Osteoblast (primary cell): ENCODE measurements around the gene INMT. TPM values are rescaled to one million over a fixed set of nuclear protein-coding genes. Genes with fewer than 3 reads are reported as not detected.
A peak's percentile ranks its signal among the peaks of the same experiment; 100 is the strongest.

ENCODE experiments used
- DNase-seq: peaks from one replicate; pipeline ENCODE4 v3.0.0; 2011; ENCODE audit warnings: low spot score, mixed read lengths; ENCODE audit not compliant: insufficient read length; ENCODE audit errors: missing footprints
- H2AFZ ChIP-seq: 2 replicates; pipeline ENCODE4 v1.6.0; 2011; ENCODE audit warnings: mild to moderate bottlenecking, low read length
- H3K27ac ChIP-seq: 2 replicates; pipeline ENCODE4 v1.5.1; 2011; ENCODE audit warnings: mild to moderate bottlenecking, low read depth, low read length, moderate library complexity
- H3K27me3 ChIP-seq: 2 replicates; pipeline ENCODE4 v1.6.0; 2012; ENCODE audit warnings: mild to moderate bottlenecking, control low read depth, inconsistent platforms, low read length, moderate library complexity; ENCODE audit not compliant: insufficient read depth
- H3K36me3 ChIP-seq: 2 replicates; pipeline ENCODE4 v1.5.1; 2011; ENCODE audit warnings: mild to moderate bottlenecking, low read length, control low read depth, moderate library complexity; ENCODE audit not compliant: insufficient read depth
- H3K4me1 ChIP-seq: 2 replicates; pipeline ENCODE4 v1.5.1; 2011; ENCODE audit warnings: mild to moderate bottlenecking, low read length, control low read depth, moderate library complexity; ENCODE audit not compliant: insufficient read depth
- H3K4me2 ChIP-seq: 2 replicates; pipeline ENCODE4 v1.6.0; 2011; ENCODE audit warnings: mild to moderate bottlenecking, low read length; ENCODE audit not compliant: insufficient read depth
- H3K4me3 ChIP-seq: fragments of 200-600 bp; sonication (generic); 3 replicates; pipeline ENCODE4 v1.5.1; 2012; ENCODE audit warnings: mild to moderate bottlenecking, low read length, inconsistent platforms; ENCODE audit not compliant: insufficient read depth
- H3K79me2 ChIP-seq: 2 replicates; pipeline ENCODE4 v1.6.0; 2012; ENCODE audit warnings: mild to moderate bottlenecking, low read length, control low read depth, inconsistent platforms; ENCODE audit not compliant: insufficient read depth
- H3K9me3 ChIP-seq: 2 replicates; pipeline ENCODE4 v1.5.1; 2011; ENCODE audit warnings: low read depth, low read length, control low read depth
- H4K20me1 ChIP-seq: 2 replicates; pipeline ENCODE4 v1.6.0; 2012; ENCODE audit warnings: mild to moderate bottlenecking, low read length, control low read depth; ENCODE audit not compliant: insufficient read depth
- total RNA-seq: library from RNA; depleted of rRNA; stranded (reverse); fragments of >200 nt; gene quantifications from 2 replicates; pipeline ENCODE4 v1.2.3, GENCODE V29; 2012
- TF ChIP-seq, protein P1 (sequence below): IDR thresholded peaks from 2 replicates; pipeline ENCODE4 v1.5.1; 2011; ENCODE audit warnings: mild to moderate bottlenecking, low read depth, low read length, moderate library complexity; ENCODE audit errors: extremely low read depth

Gene INMT
- total RNA-seq, 1 donor, result 0.72 TPM

DNA sequence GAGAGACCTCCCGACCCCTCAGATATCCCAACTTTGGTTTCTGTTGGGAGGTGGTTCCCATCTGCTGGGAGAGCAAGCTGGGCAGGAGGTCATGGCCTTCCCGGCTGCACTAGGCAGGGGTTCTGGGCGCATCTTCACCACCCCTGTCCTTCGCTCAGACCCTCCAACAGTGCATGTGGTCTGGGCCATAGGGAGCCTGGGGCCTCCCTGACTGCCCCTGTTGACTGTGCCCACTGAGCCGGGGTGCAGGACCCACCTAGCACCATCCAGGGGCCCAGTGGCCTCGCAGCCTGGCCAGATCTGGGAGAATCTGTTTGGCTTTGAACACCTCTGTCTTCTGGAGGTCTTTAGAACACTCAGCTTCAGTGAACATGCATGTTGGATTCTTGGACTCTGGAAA, 18.7 kb upstream of the INMT start:
- H3K4me2 ChIP-seq, result no peak overlapping the region
- H4K20me1 ChIP-seq, result no peaks in the 10 kb centered on the region
- no peak overlapping the region for H2AFZ ChIP-seq
- H3K36me3 ChIP-seq, result no peaks in the 10 kb centered on the region
- no peaks in the 10 kb centered on the region for H3K4me1 ChIP-seq
- DNase-seq, result no peak
- peaks cover 47% of the 10 kb centered on the region for H3K27me3 ChIP-seq
- TF ChIP-seq, protein P1, sequence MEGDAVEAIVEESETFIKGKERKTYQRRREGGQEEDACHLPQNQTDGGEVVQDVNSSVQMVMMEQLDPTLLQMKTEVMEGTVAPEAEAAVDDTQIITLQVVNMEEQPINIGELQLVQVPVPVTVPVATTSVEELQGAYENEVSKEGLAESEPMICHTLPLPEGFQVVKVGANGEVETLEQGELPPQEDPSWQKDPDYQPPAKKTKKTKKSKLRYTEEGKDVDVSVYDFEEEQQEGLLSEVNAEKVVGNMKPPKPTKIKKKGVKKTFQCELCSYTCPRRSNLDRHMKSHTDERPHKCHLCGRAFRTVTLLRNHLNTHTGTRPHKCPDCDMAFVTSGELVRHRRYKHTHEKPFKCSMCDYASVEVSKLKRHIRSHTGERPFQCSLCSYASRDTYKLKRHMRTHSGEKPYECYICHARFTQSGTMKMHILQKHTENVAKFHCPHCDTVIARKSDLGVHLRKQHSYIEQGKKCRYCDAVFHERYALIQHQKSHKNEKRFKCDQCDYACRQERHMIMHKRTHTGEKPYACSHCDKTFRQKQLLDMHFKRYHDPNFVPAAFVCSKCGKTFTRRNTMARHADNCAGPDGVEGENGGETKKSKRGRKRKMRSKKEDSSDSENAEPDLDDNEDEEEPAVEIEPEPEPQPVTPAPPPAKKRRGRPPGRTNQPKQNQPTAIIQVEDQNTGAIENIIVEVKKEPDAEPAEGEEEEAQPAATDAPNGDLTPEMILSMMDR, result no peak
- H3K4me3 ChIP-seq, result no peak overlapping the region
- no peaks in the 10 kb centered on the region for H3K79me2 ChIP-seq
- H3K27ac ChIP-seq, result no peak overlapping the region
- no peaks in the 10 kb centered on the region for H3K9me3 ChIP-seq

GRCh38 chr7:30733691-30734090, 18.2 kb upstream of the INMT start:
- Histone ChIP-seq H4K20me1 (no peaks in the 10 kb centered on the region), H2AFZ (no peak overlapping the region), H3K79me2 (no peaks in the 10 kb centered on the region), H3K27me3 (peaks cover 48% of the 10 kb centered on the region), H3K9me3 (no peaks in the 10 kb centered on the region), H3K4me3 (no peak overlapping the region), H3K27ac (no peak overlapping the region), H3K4me1 (no peaks in the 10 kb centered on the region), H3K4me2 (no peak overlapping the region), H3K36me3 (no peaks in the 10 kb centered on the region)
- TF ChIP-seq, protein P1, result no peak
- DNase-seq, result peak; percentile 61

GRCh38 chr7:30734497-30734896, 17.4 kb upstream of the INMT start:
- Histone ChIP-seq H2AFZ (no peak overlapping the region), H3K4me2 (no peak overlapping the region), H3K9me3 (no peaks in the 10 kb centered on the region), H3K36me3 (no peaks in the 10 kb centered on the region), H3K4me3 (no peak overlapping the region), H3K79me2 (no peaks in the 10 kb centered on the region), H3K4me1 (no peaks in the 10 kb centered on the region), H3K27me3 (peaks cover 48% of the 10 kb centered on the region), H4K20me1 (no peaks in the 10 kb centered on the region), H3K27ac (no peak overlapping the region)
- DNase-seq, result peak; percentile 62
- TF ChIP-seq, protein P1, result no peak

GRCh38 chr7:30735631-30736030, 16.3 kb upstream of the INMT start:
- H3K4me3 ChIP-seq, result no peak overlapping the region
- no peak overlapping the region for H3K27ac ChIP-seq
- no peak overlapping the region for H3K4me2 ChIP-seq
- H3K36me3 ChIP-seq, result no peaks in the 10 kb centered on the region
- DNase-seq, result no peak
- H3K4me1 ChIP-seq, result no peaks in the 10 kb centered on the region
- H2AFZ ChIP-seq, result no peak overlapping the region
- H4K20me1 ChIP-seq, result no peaks in the 10 kb centered on the region
- peaks cover 42% of the 10 kb centered on the region for H3K27me3 ChIP-seq
- no peaks in the 10 kb centered on the region for H3K9me3 ChIP-seq
- no peaks in the 10 kb centered on the region for H3K79me2 ChIP-seq
- TF ChIP-seq, protein P1, result no peak
